ENCODE data around the gene CAPRIN1.

The CAPRIN1 gene

DNA sequence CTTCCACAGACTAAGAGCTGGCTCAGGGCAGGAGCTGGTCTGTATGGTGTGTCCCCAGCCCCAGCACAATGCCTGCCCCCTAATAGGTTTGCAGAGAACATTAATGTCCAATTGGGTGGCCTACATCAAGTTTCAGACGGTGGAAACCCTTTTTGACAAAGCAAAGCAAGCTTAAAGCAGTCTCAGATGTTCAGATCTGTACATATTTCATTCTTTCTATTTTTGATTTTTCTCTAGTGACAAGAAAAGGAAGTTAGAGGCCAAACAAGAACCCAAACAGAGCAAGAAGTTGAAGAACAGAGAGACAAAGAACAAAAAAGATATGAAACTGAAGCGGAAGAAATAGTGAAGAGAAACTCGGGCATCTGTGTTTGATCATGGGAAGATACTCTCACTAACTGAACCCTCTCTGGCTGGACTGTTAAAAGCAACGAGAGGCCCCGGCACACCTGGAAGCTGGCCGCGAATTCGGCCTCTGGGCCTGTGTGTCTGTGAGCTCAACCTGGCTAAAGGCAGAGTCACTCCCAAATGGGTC, 94.4 kb downstream of the CAPRIN1 start:
- Histone ChIP-seq H3K79me2 (ENCODE audit: low read length) (peaks cover 4% of the 10 kb centered on the region; the same call in 1 of the 2 replicates), H3K27me3 (ENCODE audit: low read depth, low read length) (no peaks in the 10 kb centered on the region), H2AFZ (ENCODE audit: low read depth, low read length) (no peak overlapping the region), H3K4me2 (ENCODE audit: low read length) (peak overlapping the region; percentile 73), H3K9me3 (ENCODE audit: insufficient read depth, low read length) (no peaks in the 10 kb centered on the region), H3K4me3 (ENCODE audit: low read length) (peak overlapping the region; percentile 51), H3K4me1 (ENCODE audit: low read length) (peaks cover 45% of the 10 kb centered on the region), H3K36me3 (replicated peaks; ENCODE audit: low read depth, low read length) (peaks cover 87% of the 10 kb centered on the region), H3K27ac (ENCODE audit: low read length) (peak overlapping the region; percentile 99), H4K20me1 (ENCODE audit: insufficient read depth, low read length) (no peaks in the 10 kb centered on the region), H3K9ac (ENCODE audit: low read length) (peak overlapping the region; percentile 78)
- TF ChIP-seq EZH2phosphoT487 (IDR thresholded peaks at IDR 0.05; ENCODE audit: low read depth): no peak
- TF ChIP-seq, protein P1, sequence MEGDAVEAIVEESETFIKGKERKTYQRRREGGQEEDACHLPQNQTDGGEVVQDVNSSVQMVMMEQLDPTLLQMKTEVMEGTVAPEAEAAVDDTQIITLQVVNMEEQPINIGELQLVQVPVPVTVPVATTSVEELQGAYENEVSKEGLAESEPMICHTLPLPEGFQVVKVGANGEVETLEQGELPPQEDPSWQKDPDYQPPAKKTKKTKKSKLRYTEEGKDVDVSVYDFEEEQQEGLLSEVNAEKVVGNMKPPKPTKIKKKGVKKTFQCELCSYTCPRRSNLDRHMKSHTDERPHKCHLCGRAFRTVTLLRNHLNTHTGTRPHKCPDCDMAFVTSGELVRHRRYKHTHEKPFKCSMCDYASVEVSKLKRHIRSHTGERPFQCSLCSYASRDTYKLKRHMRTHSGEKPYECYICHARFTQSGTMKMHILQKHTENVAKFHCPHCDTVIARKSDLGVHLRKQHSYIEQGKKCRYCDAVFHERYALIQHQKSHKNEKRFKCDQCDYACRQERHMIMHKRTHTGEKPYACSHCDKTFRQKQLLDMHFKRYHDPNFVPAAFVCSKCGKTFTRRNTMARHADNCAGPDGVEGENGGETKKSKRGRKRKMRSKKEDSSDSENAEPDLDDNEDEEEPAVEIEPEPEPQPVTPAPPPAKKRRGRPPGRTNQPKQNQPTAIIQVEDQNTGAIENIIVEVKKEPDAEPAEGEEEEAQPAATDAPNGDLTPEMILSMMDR (IDR thresholded peaks at IDR 0.05; ENCODE audit: low read depth, low read length): no peak

GRCh38 chr11:34146411-34146810, 94.9 kb downstream of the CAPRIN1 start:
- Histone ChIP-seq H3K4me1 (ENCODE audit: low read length) (peaks cover 45% of the 10 kb centered on the region), H2AFZ (ENCODE audit: low read depth, low read length) (no peak overlapping the region), H3K36me3 (replicated peaks; ENCODE audit: low read depth, low read length) (peaks cover 86% of the 10 kb centered on the region), H3K4me3 (ENCODE audit: low read length) (peak overlapping the region; percentile 11; the same call in 1 of the 2 replicates), H3K27ac (ENCODE audit: low read length) (peak overlapping the region; percentile 99), H3K79me2 (ENCODE audit: low read length) (peaks cover 4% of the 10 kb centered on the region; the same call in 1 of the 2 replicates), H3K9me3 (ENCODE audit: insufficient read depth, low read length) (no peaks in the 10 kb centered on the region), H4K20me1 (ENCODE audit: insufficient read depth, low read length) (no peaks in the 10 kb centered on the region), H3K9ac (ENCODE audit: low read length) (peak overlapping the region; percentile 78), H3K4me2 (ENCODE audit: low read length) (peak overlapping the region; percentile 73), H3K27me3 (ENCODE audit: low read depth, low read length) (no peaks in the 10 kb centered on the region)
- TF ChIP-seq, protein P1 (IDR thresholded peaks at IDR 0.05; ENCODE audit: low read depth, low read length): no peak
- TF ChIP-seq EZH2phosphoT487 (IDR thresholded peaks at IDR 0.05; ENCODE audit: low read depth): no peak

- no peaks in the 10 kb centered on the region for H3K27me3 ChIP-seq (ENCODE audit: low read depth, low read length)
- no peak overlapping the region for H2AFZ ChIP-seq (ENCODE audit: low read depth, low read length)
- TF ChIP-seq, protein P1 (IDR thresholded peaks at IDR 0.05; ENCODE audit: low read depth, low read length): no peak
- peaks cover 4% of the 10 kb centered on the region; the same call in 1 of the 2 replicates for H3K79me2 ChIP-seq (ENCODE audit: low read length)
- peak overlapping the region; percentile 99 for H3K27ac ChIP-seq (ENCODE audit: low read length)
- H3K4me2 ChIP-seq (ENCODE audit: low read length): no peak overlapping the region
- no peaks in the 10 kb centered on the region for H4K20me1 ChIP-seq (ENCODE audit: insufficient read depth, low read length)
- no peak overlapping the region for H3K4me3 ChIP-seq (ENCODE audit: low read length)
- H3K4me1 ChIP-seq (ENCODE audit: low read length): peaks cover 45% of the 10 kb centered on the region
- peak overlapping the region; percentile 78; the same call in 1 of the 2 replicates for H3K9ac ChIP-seq (ENCODE audit: low read length)
- H3K36me3 ChIP-seq (replicated peaks; ENCODE audit: low read depth, low read length): peaks cover 81% of the 10 kb centered on the region
- no peaks in the 10 kb centered on the region for H3K9me3 ChIP-seq (ENCODE audit: insufficient read depth, low read length)
Measured at GRCh38 chr11:34146866-34147265, 95.3 kb downstream of the CAPRIN1 start.

DNA sequence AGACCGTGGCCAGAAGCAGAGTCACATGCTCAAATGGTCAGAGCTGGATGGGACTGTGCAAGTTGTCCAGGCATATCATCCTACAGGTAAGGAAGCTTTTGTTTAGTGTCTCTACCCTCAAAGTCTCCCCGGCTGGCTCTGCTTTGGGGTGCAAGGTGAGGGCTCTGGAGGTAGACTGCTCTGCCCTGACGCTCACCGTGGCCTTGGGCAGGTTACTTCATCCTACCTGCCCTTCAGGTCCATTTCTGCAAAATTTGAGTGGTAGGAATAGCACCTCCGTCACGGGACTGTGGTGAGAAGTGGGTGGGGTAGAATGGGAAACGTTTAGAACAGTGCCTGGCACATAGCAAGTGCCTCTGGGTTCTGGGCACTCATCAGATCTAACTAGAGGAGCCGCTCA, 96.0 kb downstream of the CAPRIN1 start:
- Histone ChIP-seq H3K4me3 (ENCODE audit: low read length) (no peak overlapping the region), H3K27me3 (ENCODE audit: low read depth, low read length) (no peaks in the 10 kb centered on the region), H3K79me2 (ENCODE audit: low read length) (peaks cover 4% of the 10 kb centered on the region; the same call in 1 of the 2 replicates), H3K36me3 (replicated peaks; ENCODE audit: low read depth, low read length) (peaks cover 76% of the 10 kb centered on the region), H3K27ac (ENCODE audit: low read length) (no peak overlapping the region), H2AFZ (ENCODE audit: low read depth, low read length) (no peak overlapping the region), H3K9ac (ENCODE audit: low read length) (no peak overlapping the region), H3K4me2 (ENCODE audit: low read length) (no peak overlapping the region), H3K9me3 (ENCODE audit: insufficient read depth, low read length) (no peaks in the 10 kb centered on the region), H3K4me1 (ENCODE audit: low read length) (peaks cover 45% of the 10 kb centered on the region), H4K20me1 (ENCODE audit: insufficient read depth, low read length) (no peaks in the 10 kb centered on the region)
- TF ChIP-seq, protein P1 (IDR thresholded peaks at IDR 0.05; ENCODE audit: low read depth, low read length): no peak
- TF ChIP-seq EZH2phosphoT487 (IDR thresholded peaks at IDR 0.05; ENCODE audit: low read depth): no peak

Measured in OCI-LY3 (cell line).